Measurements from ENCODE around the gene TRIP12. TPM values are rescaled to one million over a fixed set of nuclear protein-coding genes. Genes with fewer than 3 reads are reported as not detected.

TRIP12 gene
- polyA plus RNA-seq, 1 of the 3 experiments (the other 2 are of a cell fraction) = 30.3 TPM

DNA sequence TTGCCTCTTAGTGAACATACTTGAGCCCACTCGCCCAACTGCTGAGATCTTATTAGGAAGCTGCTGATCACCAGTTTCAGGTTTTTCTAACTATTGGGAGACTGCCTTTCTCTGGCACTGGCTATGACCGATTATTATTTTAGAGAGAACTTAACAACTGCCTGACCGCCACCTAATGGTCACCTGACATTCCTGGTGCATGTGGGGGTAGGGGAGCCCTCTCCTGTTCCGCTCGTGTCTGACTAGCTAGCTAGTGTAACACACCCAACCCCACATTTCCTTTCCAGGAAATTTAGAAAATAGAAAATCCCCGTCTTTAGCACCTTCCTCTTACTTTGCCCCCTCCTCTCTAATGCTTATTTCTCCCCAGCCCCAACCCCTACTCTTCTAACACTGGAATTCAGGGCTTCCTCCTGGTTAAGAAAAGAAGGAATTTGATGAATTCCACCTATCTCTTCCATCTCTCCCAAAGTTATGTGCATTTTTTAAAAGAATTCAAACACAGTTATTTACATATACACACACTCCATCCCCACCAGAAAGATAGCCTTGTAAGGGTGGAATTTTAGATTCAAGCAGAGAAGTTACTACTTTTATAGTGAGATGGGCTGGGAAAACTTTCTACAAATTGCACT, 188.1 kb downstream of the TRIP12 start:
- Histone ChIP-seq H3K79me2 (ENCODE audit: insufficient read depth) (no peaks in the 10 kb centered on the region), H3K4me2 (no peak overlapping the region), H3K9me2 (no peaks in the 10 kb centered on the region), H3K36me3 (replicated peaks in 1 of 2; ENCODE audit: control insufficient read depth in 1 of 2, insufficient read depth in 2 of 2, low read length in 1 of 2) (no peaks in the 10 kb centered on the region), H2AFZ (ENCODE audit: low read depth) (no peak overlapping the region), H3F3A (replicated peaks; ENCODE audit: insufficient read depth) (no peaks in the 10 kb centered on the region), H4K20me1 (ENCODE audit: insufficient read depth) (no peaks in the 10 kb centered on the region), H3K27me3 (ENCODE audit: insufficient read depth) (no peaks in the 10 kb centered on the region), H3K9ac (no peak overlapping the region), H3K9me3 (no peaks in the 10 kb centered on the region), H3K4me3 (ENCODE audit: low read depth in 2 of 2, low read length in 1 of 2) (no peak overlapping the region), H3K4me1 (ENCODE audit: control insufficient read depth in 1 of 2, insufficient read depth in 2 of 2, low read depth in 1 of 2, low read length in 1 of 2) (peaks cover 0 to 2% of the 10 kb centered on the region in 2 experiments; a peak in 1 of 4 replicates), H3K27ac (ENCODE audit: low read depth in 2 of 2, low read length in 1 of 2) (no peak overlapping the region)
- WGBS (ENCODE audit: low lambda C conversion rate) = 58% methylated on average over 6 of the region's 6 CpGs
- TF ChIP-seq, protein P1, sequence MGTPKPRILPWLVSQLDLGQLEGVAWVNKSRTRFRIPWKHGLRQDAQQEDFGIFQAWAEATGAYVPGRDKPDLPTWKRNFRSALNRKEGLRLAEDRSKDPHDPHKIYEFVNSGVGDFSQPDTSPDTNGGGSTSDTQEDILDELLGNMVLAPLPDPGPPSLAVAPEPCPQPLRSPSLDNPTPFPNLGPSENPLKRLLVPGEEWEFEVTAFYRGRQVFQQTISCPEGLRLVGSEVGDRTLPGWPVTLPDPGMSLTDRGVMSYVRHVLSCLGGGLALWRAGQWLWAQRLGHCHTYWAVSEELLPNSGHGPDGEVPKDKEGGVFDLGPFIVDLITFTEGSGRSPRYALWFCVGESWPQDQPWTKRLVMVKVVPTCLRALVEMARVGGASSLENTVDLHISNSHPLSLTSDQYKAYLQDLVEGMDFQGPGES (IDR thresholded peaks at IDR 0.05; ENCODE audit: low read depth, low read length) = no peak
- TF ChIP-seq TCF12 (IDR thresholded peaks at IDR 0.05) = no peak
- ChIA-PET POLR2A (no interaction called here), CTCF (interaction anchor here (1.2 kb wide), 1 partner anchor 18 kb away, joined by 3 read pairs; no protein-coding TSS in a partner anchor)
- no peak for DNase-seq

DNA sequence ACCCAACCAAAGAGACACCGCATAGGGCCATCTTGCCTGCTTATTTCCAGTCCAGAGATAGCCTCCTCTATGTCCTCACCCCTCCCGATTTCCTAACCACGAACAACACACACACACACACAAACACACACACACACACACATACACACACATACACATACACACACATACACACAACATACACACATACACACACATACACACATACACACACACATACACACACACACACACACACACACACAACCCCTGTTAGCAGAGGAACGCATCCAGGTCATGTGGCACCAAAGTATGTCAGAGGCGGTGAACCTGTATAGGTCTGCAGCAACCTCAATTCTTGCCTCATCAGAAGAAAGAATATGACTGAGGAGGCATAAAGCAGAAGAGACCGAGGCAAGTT, 188.9 kb downstream of the TRIP12 start:
- H4K20me1 ChIP-seq (ENCODE audit: insufficient read depth) = no peaks in the 10 kb centered on the region
- WGBS (ENCODE audit: low lambda C conversion rate) = 66% methylated on average over 6 of the region's 6 CpGs
- ChIA-PET CTCF (interaction anchor here (1.6 kb wide), 1 partner anchor 13 kb away, joined by 4 read pairs; no protein-coding TSS in a partner anchor), POLR2A (no interaction called here)
- no peaks in the 10 kb centered on the region for H3F3A ChIP-seq (replicated peaks; ENCODE audit: insufficient read depth)
- no peak overlapping the region for H3K27ac ChIP-seq (ENCODE audit: low read depth in 2 of 2, low read length in 1 of 2)
- no peak overlapping the region for H3K4me3 ChIP-seq (ENCODE audit: low read depth in 2 of 2, low read length in 1 of 2)
- no peak overlapping the region for H3K9ac ChIP-seq
- no peaks in the 10 kb centered on the region for H3K9me3 ChIP-seq
- no peaks in the 10 kb centered on the region for H3K9me2 ChIP-seq
- DNase-seq = no peak
- no peak overlapping the region for H2AFZ ChIP-seq (ENCODE audit: low read depth)
- peaks cover 0 to 2% of the 10 kb centered on the region in 2 experiments; a peak in 1 of 4 replicates for H3K4me1 ChIP-seq (ENCODE audit: control insufficient read depth in 1 of 2, insufficient read depth in 2 of 2, low read depth in 1 of 2, low read length in 1 of 2)
- H3K27me3 ChIP-seq (ENCODE audit: insufficient read depth) = no peaks in the 10 kb centered on the region
- H3K79me2 ChIP-seq (ENCODE audit: insufficient read depth) = no peaks in the 10 kb centered on the region
- TF ChIP-seq JUND (IDR thresholded peaks at IDR 0.05) (no peak), MXI1 (IDR thresholded peaks at IDR 0.05; ENCODE audit: low read depth, low read length) (no peak), FOXM1 (IDR thresholded peaks at IDR 0.05; ENCODE audit: low read depth) (no peak), POLR2AphosphoS5 (IDR thresholded peaks at IDR 0.05; ENCODE audit: low read depth, low read length) (no peak), RFX5 (IDR thresholded peaks at IDR 0.05; ENCODE audit: low read length) (no peak), GATA2 (CRISPR knock-in tag; IDR thresholded peaks at IDR 0.05) (no peak), EZH2phosphoT487 (IDR thresholded peaks at IDR 0.05; ENCODE audit: borderline replicate concordance, low read depth) (no peak), MEF2A (IDR thresholded peaks at IDR 0.05; ENCODE audit: borderline replicate concordance, low read depth) (no peak)
- TF ChIP-seq, protein P2, sequence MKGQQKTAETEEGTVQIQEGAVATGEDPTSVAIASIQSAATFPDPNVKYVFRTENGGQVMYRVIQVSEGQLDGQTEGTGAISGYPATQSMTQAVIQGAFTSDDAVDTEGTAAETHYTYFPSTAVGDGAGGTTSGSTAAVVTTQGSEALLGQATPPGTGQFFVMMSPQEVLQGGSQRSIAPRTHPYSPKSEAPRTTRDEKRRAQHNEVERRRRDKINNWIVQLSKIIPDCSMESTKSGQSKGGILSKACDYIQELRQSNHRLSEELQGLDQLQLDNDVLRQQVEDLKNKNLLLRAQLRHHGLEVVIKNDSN (IDR thresholded peaks at IDR 0.05; ENCODE audit: borderline replicate concordance, low read depth) = no peak
- TF ChIP-seq, protein P3, sequence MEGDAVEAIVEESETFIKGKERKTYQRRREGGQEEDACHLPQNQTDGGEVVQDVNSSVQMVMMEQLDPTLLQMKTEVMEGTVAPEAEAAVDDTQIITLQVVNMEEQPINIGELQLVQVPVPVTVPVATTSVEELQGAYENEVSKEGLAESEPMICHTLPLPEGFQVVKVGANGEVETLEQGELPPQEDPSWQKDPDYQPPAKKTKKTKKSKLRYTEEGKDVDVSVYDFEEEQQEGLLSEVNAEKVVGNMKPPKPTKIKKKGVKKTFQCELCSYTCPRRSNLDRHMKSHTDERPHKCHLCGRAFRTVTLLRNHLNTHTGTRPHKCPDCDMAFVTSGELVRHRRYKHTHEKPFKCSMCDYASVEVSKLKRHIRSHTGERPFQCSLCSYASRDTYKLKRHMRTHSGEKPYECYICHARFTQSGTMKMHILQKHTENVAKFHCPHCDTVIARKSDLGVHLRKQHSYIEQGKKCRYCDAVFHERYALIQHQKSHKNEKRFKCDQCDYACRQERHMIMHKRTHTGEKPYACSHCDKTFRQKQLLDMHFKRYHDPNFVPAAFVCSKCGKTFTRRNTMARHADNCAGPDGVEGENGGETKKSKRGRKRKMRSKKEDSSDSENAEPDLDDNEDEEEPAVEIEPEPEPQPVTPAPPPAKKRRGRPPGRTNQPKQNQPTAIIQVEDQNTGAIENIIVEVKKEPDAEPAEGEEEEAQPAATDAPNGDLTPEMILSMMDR (IDR thresholded peaks at IDR 0.05) = no peak
- TF ChIP-seq, protein P4, sequence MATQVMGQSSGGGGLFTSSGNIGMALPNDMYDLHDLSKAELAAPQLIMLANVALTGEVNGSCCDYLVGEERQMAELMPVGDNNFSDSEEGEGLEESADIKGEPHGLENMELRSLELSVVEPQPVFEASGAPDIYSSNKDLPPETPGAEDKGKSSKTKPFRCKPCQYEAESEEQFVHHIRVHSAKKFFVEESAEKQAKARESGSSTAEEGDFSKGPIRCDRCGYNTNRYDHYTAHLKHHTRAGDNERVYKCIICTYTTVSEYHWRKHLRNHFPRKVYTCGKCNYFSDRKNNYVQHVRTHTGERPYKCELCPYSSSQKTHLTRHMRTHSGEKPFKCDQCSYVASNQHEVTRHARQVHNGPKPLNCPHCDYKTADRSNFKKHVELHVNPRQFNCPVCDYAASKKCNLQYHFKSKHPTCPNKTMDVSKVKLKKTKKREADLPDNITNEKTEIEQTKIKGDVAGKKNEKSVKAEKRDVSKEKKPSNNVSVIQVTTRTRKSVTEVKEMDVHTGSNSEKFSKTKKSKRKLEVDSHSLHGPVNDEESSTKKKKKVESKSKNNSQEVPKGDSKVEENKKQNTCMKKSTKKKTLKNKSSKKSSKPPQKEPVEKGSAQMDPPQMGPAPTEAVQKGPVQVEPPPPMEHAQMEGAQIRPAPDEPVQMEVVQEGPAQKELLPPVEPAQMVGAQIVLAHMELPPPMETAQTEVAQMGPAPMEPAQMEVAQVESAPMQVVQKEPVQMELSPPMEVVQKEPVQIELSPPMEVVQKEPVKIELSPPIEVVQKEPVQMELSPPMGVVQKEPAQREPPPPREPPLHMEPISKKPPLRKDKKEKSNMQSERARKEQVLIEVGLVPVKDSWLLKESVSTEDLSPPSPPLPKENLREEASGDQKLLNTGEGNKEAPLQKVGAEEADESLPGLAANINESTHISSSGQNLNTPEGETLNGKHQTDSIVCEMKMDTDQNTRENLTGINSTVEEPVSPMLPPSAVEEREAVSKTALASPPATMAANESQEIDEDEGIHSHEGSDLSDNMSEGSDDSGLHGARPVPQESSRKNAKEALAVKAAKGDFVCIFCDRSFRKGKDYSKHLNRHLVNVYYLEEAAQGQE (IDR thresholded peaks at IDR 0.05; ENCODE audit: low read depth, low read length) = no peak
- TF ChIP-seq, protein P5, sequence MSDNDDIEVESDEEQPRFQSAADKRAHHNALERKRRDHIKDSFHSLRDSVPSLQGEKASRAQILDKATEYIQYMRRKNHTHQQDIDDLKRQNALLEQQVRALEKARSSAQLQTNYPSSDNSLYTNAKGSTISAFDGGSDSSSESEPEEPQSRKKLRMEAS (IDR thresholded peaks at IDR 0.05; ENCODE audit: low read depth) = no peak
- no peak overlapping the region for H3K4me2 ChIP-seq
- H3K36me3 ChIP-seq (replicated peaks in 1 of 2; ENCODE audit: control insufficient read depth in 1 of 2, insufficient read depth in 2 of 2, low read length in 1 of 2) = no peaks in the 10 kb centered on the region

Data from SK-N-SH (cell line).